Caco-2 (cell line): ENCODE results near the gene UBASH3B. TPM values are rescaled to one million over a fixed set of nuclear protein-coding genes. Genes with fewer than 3 reads are reported as not detected.

Experiments used
- BruUV-seq: library from RNA; stranded (reverse); fragments of 400-500 nt; replicated peaks from 2 replicates; lab custom pipeline; 2021; lab: Mats Ljungman, UMichigan
- CTCF ChIA-PET: fragments of 300-600 bp; sonication (Branson Sonifier 250); formaldehyde crosslinking; loops from one replicate; lab custom pipeline; 2022; ENCODE audit warnings: antibody characterized with exemption; lab: Charles Lee
- POLR2A ChIA-PET: fragments of 300-600 bp; sonication (Branson Sonifier 250); formaldehyde crosslinking; loops from one replicate; lab custom pipeline; 2022; ENCODE audit warnings: antibody characterized with exemption; lab: Charles Lee
- DNase-seq, 2 experiments: peaks; one replicate each; pipeline versions ENCODE4 v3.0.0 to v3.0.0-alpha.2; 2020 to 2022
- H3K27me3 ChIP-seq: replicated peaks from 2 replicates; pipeline ENCODE4 v1.6.0; 2011; ENCODE audit warnings: low read length; ENCODE audit not compliant: control insufficient read depth, insufficient read depth
- H3K36me3 ChIP-seq: 2 replicates; pipeline ENCODE4 v1.5.1; 2011; ENCODE audit warnings: low read length; ENCODE audit not compliant: control insufficient read depth, insufficient read depth
- H3K4me1 ChIP-seq: fragments of 250-450 bp; sonication (Bioruptor Pico); 2 replicates; pipeline ENCODE4 v1.5.1; 2020; ENCODE audit warnings: mild to moderate bottlenecking
- H3K4me3 ChIP-seq: 2 replicates; pipeline ENCODE4 v1.5.1; 2011; ENCODE audit warnings: low read depth, mild to moderate bottlenecking, control low read depth, low read length
- H3K9me3 ChIP-seq: fragments of 250-450 bp; sonication (Bioruptor Pico); 2 replicates; pipeline ENCODE4 v1.5.1; 2020; ENCODE audit warnings: mild to moderate bottlenecking, moderate library complexity
- H3K27ac Mint-ChIP-seq: one replicate; pipeline ENCODE4 v1.8.0; 2022; ENCODE audit warnings: mixed read lengths; ENCODE audit not compliant: unreplicated experiment
- H3K27me3 Mint-ChIP-seq: one replicate; pipeline ENCODE4 v1.8.0; 2022; ENCODE audit warnings: mixed read lengths; ENCODE audit not compliant: insufficient read depth, unreplicated experiment
- H3K36me3 Mint-ChIP-seq: one replicate; pipeline ENCODE4 v1.8.0; 2022; ENCODE audit warnings: mild to moderate bottlenecking, mixed read lengths; ENCODE audit not compliant: insufficient read depth, unreplicated experiment
- H3K4me1 Mint-ChIP-seq: one replicate; pipeline ENCODE4 v1.8.0; 2022; ENCODE audit warnings: low read depth, mixed read lengths; ENCODE audit not compliant: unreplicated experiment
- H3K4me3 Mint-ChIP-seq: one replicate; pipeline ENCODE4 v1.8.0; 2022; ENCODE audit warnings: mild to moderate bottlenecking, moderate library complexity, mixed read lengths; ENCODE audit not compliant: unreplicated experiment
- H3K9me3 Mint-ChIP-seq: one replicate; pipeline ENCODE4 v1.8.0; 2022; ENCODE audit warnings: mixed read lengths; ENCODE audit not compliant: unreplicated experiment
- CTCF ChIP-seq, 2 experiments: fragments of 200-600 bp in 1 of 2; IDR thresholded peaks; 1 replicate in 1 of 2; 2 replicates in 1 of 2; pipeline versions ENCODE4 v1.5.1 to v1.8.0; 2011 to 2022; ENCODE audit warnings: antibody characterized with exemption in 1 of 2, control low read depth in 1 of 2, inconsistent platforms in 1 of 2, low read depth in 1 of 2, low read length in 1 of 2, mild to moderate bottlenecking in 1 of 2, moderate library complexity in 1 of 2; ENCODE audit not compliant: insufficient read depth in 1 of 2, severe bottlenecking in 1 of 2, unreplicated experiment in 1 of 2
- intact Hi-C: fragments of 100-400 bp; cut with micrococcal nuclease; formaldehyde crosslinking; loops from one replicate; pipeline ENCODE4 v1.10.0; 2022; ENCODE audit not compliant: unreplicated experiment
- total RNA-seq: library from RNA; stranded (reverse); gene quantifications from 2 replicates; pipeline ENCODE4 v1.2.3, GENCODE V29; 2022

Gene UBASH3B
- total RNA-seq, 1 experiment from 2014 or later: 21.5 TPM

- no peaks in the 10 kb centered on the region for H3K9me3 ChIP-seq
- no peak for TF ChIP-seq CTCF (IDR thresholded peaks at IDR 0.05; ENCODE audit: insufficient read depth in 1 of 2, low read depth in 1 of 2, low read length in 1 of 2, severe bottlenecking in 1 of 2, unreplicated experiment in 1 of 2)
Measured at GRCh38 chr11:122681735-122682134, 26.2 kb downstream of the UBASH3B start.

GRCh38 chr11:122682464-122682863, 26.9 kb downstream of the UBASH3B start:
- Mint-ChIP-seq H3K9me3 (no peaks in the 10 kb centered on the region), H3K27me3 (no peaks in the 10 kb centered on the region), H3K4me3 (no peak overlapping the region), H3K27ac (no peak overlapping the region), H3K36me3 (no peaks in the 10 kb centered on the region), H3K4me1 (no peaks in the 10 kb centered on the region)
- Histone ChIP-seq H3K4me3 (no peak overlapping the region), H3K36me3 (no peaks in the 10 kb centered on the region), H3K4me1 (no peaks in the 10 kb centered on the region), H3K27me3 (no peaks in the 10 kb centered on the region), H3K9me3 (no peaks in the 10 kb centered on the region)
- intact Hi-C loops: no loop called here
- ChIA-PET CTCF (no interaction called here), POLR2A (no interaction called here)
- BruUV-seq: no TSS peak
- DNase-seq: no peak
- TF ChIP-seq CTCF (IDR thresholded peaks at IDR 0.05; ENCODE audit: insufficient read depth in 1 of 2, low read depth in 1 of 2, low read length in 1 of 2, severe bottlenecking in 1 of 2, unreplicated experiment in 1 of 2): no peak

More at GRCh38 chr11:122681735-122682134, 26.2 kb downstream of the UBASH3B start:
- Mint-ChIP-seq H3K27me3 (no peaks in the 10 kb centered on the region), H3K36me3 (no peaks in the 10 kb centered on the region), H3K4me3 (no peak overlapping the region), H3K9me3 (no peaks in the 10 kb centered on the region), H3K4me1 (peaks cover 3% of the 10 kb centered on the region), H3K27ac (no peak overlapping the region)
- no peak overlapping the region for H3K4me3 ChIP-seq
- H3K4me1 ChIP-seq: peaks cover 5% of the 10 kb centered on the region
- intact Hi-C loops: no loop called here
- no peak for DNase-seq
- BruUV-seq: no TSS peak
- H3K27me3 ChIP-seq: no peaks in the 10 kb centered on the region
- POLR2A ChIA-PET: no interaction called here
- no peaks in the 10 kb centered on the region for H3K36me3 ChIP-seq
- CTCF ChIA-PET: no interaction called here

- H3K9me3 Mint-ChIP-seq: no peaks in the 10 kb centered on the region
- no peaks in the 10 kb centered on the region for H3K36me3 Mint-ChIP-seq
- ChIA-PET CTCF (no interaction called here), POLR2A (no interaction called here)
- TF ChIP-seq CTCF (IDR thresholded peaks at IDR 0.05; ENCODE audit: insufficient read depth in 1 of 2, low read depth in 1 of 2, low read length in 1 of 2, severe bottlenecking in 1 of 2, unreplicated experiment in 1 of 2): no peak
- no peak overlapping the region for H3K27ac Mint-ChIP-seq
- H3K4me3 Mint-ChIP-seq: no peak overlapping the region
- Histone ChIP-seq H3K9me3 (no peaks in the 10 kb centered on the region), H3K36me3 (no peaks in the 10 kb centered on the region), H3K27me3 (no peaks in the 10 kb centered on the region), H3K4me1 (no peaks in the 10 kb centered on the region), H3K4me3 (no peak overlapping the region)
- intact Hi-C loops: no loop called here
- DNase-seq: no peak
- no peaks in the 10 kb centered on the region for H3K27me3 Mint-ChIP-seq
- H3K4me1 Mint-ChIP-seq: no peaks in the 10 kb centered on the region
- BruUV-seq: no TSS peak
Measured at GRCh38 chr11:122685041-122685440, 29.5 kb downstream of the UBASH3B start.
